Measurements from ENCODE around the gene UBR4. TPM values are rescaled to one million over a fixed set of nuclear protein-coding genes. Genes with fewer than 3 reads are reported as not detected.

The UBR4 gene
- total RNA-seq, 2 experiments from 2014 or later, result 116 to 125 TPM

GRCh38 chr1:19133360-19133759, 76.7 kb downstream of the UBR4 start:
- Mint-ChIP-seq H3K27me3 (no peaks in the 10 kb centered on the region), H3K27ac (no peak overlapping the region), H3K4me3 (no peak overlapping the region), H3K4me1 (ENCODE audit: low read depth) (no peaks in the 10 kb centered on the region), H3K36me3 (ENCODE audit: low read depth) (peaks cover 91% of the 10 kb centered on the region), H3K9me3 (no peaks in the 10 kb centered on the region)
- POLR2A ChIA-PET, result no interaction called here
- no peak for ATAC-seq (ENCODE audit: poor library complexity)
- no peaks in the 10 kb centered on the region for H3K27me3 ChIP-seq (ENCODE audit: control insufficient read depth in 1 of 2, insufficient read depth in 2 of 2, low read length in 2 of 2)
- intact Hi-C loops (cut with DNase I, micrococcal nuclease), result no loop called here
- CTCF ChIA-PET, result no interaction called here
- no peaks in the 10 kb centered on the region for H3K4me1 ChIP-seq (ENCODE audit: insufficient read depth, low read length)
- H3K36me3 ChIP-seq (ENCODE audit: insufficient read depth, low read length), result peaks cover 81% of the 10 kb centered on the region
- H3K9me3 ChIP-seq (ENCODE audit: control insufficient read depth in 1 of 2, insufficient read depth in 1 of 2, low read length in 2 of 2), result peaks cover 0 to 7% of the 10 kb centered on the region in 2 experiments
- DNase-seq, result no peak
- TF ChIP-seq CTCF (IDR thresholded peaks at IDR 0.05), result no peak
- no peak overlapping the region for H3K4me3 ChIP-seq (ENCODE audit: low read length)
- no peak overlapping the region for H3K27ac ChIP-seq (ENCODE audit: low read depth in 1 of 2, low read length in 2 of 2)

DNA sequence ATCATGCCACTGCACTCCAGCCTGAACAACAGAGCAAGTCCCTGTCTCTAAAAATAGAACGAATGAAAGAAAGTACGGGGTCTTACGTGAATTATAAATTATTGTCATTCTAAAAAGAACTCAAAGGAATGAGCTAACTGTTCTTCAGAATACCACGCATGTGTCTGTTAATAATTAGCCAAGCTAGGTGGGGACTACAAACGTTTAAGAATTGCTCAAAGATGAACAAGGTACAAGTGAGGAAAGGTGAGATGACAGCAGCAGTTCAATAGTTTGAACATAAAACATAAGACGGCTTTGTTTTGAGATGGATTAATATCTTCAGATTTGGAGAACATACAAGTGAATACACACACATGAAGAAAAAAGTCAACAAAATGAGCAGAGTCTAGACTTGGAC, 79.6 kb downstream of the UBR4 start:
- DNase-seq (no peak), ATAC-seq (ENCODE audit: poor library complexity) (no peak)
- Histone ChIP-seq H3K4me3 (ENCODE audit: low read length) (no peak overlapping the region), H3K36me3 (ENCODE audit: insufficient read depth, low read length) (peaks cover 81% of the 10 kb centered on the region), H3K9me3 (ENCODE audit: control insufficient read depth in 1 of 2, insufficient read depth in 1 of 2, low read length in 2 of 2) (peaks cover 0 to 7% of the 10 kb centered on the region in 2 experiments), H3K27me3 (ENCODE audit: control insufficient read depth in 1 of 2, insufficient read depth in 2 of 2, low read length in 2 of 2) (no peaks in the 10 kb centered on the region), H3K27ac (ENCODE audit: low read depth in 1 of 2, low read length in 2 of 2) (no peak overlapping the region), H3K4me1 (ENCODE audit: insufficient read depth, low read length) (no peaks in the 10 kb centered on the region)
- CTCF ChIA-PET, result no interaction called here
- H3K36me3 Mint-ChIP-seq (ENCODE audit: low read depth), result peaks cover 91% of the 10 kb centered on the region
- no peak for TF ChIP-seq CTCF (IDR thresholded peaks at IDR 0.05)
- no peaks in the 10 kb centered on the region for H3K9me3 Mint-ChIP-seq
- H3K4me1 Mint-ChIP-seq (ENCODE audit: low read depth), result peaks cover 4% of the 10 kb centered on the region
- intact Hi-C loops (cut with DNase I, micrococcal nuclease), result no loop called here
- no peak overlapping the region for H3K27ac Mint-ChIP-seq
- POLR2A ChIA-PET, result interaction anchor here (0.9 kb wide), 1 partner anchor 56 kb away, joined by 3 read pairs; no protein-coding TSS in a partner anchor
- no peak overlapping the region for H3K4me3 Mint-ChIP-seq
- no peaks in the 10 kb centered on the region for H3K27me3 Mint-ChIP-seq

- H3K27me3 ChIP-seq (ENCODE audit: control insufficient read depth in 1 of 2, insufficient read depth in 2 of 2, low read length in 2 of 2), result no peaks in the 10 kb centered on the region
- intact Hi-C loops (cut with DNase I, micrococcal nuclease), result no loop called here
- Mint-ChIP-seq H3K4me3 (no peak overlapping the region), H3K27me3 (no peaks in the 10 kb centered on the region), H3K4me1 (ENCODE audit: low read depth) (peaks cover 18% of the 10 kb centered on the region), H3K9me3 (no peaks in the 10 kb centered on the region), H3K27ac (no peak overlapping the region), H3K36me3 (ENCODE audit: low read depth) (peaks cover 91% of the 10 kb centered on the region)
- ChIA-PET POLR2A (no interaction called here), CTCF (no interaction called here)
- TF ChIP-seq CTCF (IDR thresholded peaks at IDR 0.05), result no peak
- peaks cover 82% of the 10 kb centered on the region for H3K36me3 ChIP-seq (ENCODE audit: insufficient read depth, low read length)
- no peak for ATAC-seq (ENCODE audit: poor library complexity)
- DNase-seq, result no peak
- peaks cover 0 to 7% of the 10 kb centered on the region in 2 experiments for H3K9me3 ChIP-seq (ENCODE audit: control insufficient read depth in 1 of 2, insufficient read depth in 1 of 2, low read length in 2 of 2)
- H3K4me1 ChIP-seq (ENCODE audit: insufficient read depth, low read length), result peaks cover 8% of the 10 kb centered on the region
- H3K4me3 ChIP-seq (ENCODE audit: low read length), result no peak overlapping the region
- no peak overlapping the region for H3K27ac ChIP-seq (ENCODE audit: low read depth in 1 of 2, low read length in 2 of 2)
These were observed 81.0 kb downstream of the UBR4 start for GRCh38 chr1:19128968-19129514.

Measured in CD4-positive, alpha-beta T cell (primary cell).